GM12874 (cell line): ENCODE results near the gene TJP3.

ENCODE experiments used
- CTCF ChIP-seq: IDR thresholded peaks from 2 replicates; pipeline ENCODE4 v1.5.1; 2011; ENCODE audit warnings: low read depth, mild to moderate bottlenecking, control low read depth, low read length, moderate library complexity; ENCODE audit not compliant: insufficient read depth

Gene TJP3

GRCh38 chr19:3768015-3768747 lies 60.0 kb downstream of the TJP3 start:
- TF ChIP-seq CTCF: no peak

GRCh38 chr19:3768748-3769099 lies 60.5 kb downstream of the TJP3 start:
- no peak for TF ChIP-seq CTCF

DNA sequence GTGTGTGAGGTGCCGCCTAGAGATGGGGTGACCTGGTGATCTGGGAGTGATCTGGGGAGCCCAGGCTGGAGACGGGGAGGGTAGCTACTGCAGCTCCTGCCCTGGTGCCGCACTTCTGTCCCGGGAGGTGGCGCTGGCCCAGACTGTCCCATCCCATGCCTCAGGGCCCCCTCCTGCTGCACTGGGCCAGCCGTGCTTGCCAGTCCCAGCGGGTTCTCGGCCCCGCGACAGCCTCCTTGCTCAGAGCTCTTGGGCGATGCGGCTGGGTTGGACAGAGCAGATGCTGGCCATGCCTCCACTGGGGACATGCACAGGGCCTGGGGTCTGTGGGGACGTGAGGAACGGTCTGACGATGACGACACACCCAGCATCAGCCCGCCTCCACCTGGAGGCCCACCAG lies 61.3 kb downstream of the TJP3 start:
- TF ChIP-seq CTCF: no peak

- no peak for TF ChIP-seq CTCF
These were observed 62.2 kb downstream of the TJP3 start for GRCh38 chr19:3770136-3770999.

- TF ChIP-seq CTCF: no peak
These were observed 63.1 kb downstream of the TJP3 start for GRCh38 chr19:3771000-3771905.

DNA sequence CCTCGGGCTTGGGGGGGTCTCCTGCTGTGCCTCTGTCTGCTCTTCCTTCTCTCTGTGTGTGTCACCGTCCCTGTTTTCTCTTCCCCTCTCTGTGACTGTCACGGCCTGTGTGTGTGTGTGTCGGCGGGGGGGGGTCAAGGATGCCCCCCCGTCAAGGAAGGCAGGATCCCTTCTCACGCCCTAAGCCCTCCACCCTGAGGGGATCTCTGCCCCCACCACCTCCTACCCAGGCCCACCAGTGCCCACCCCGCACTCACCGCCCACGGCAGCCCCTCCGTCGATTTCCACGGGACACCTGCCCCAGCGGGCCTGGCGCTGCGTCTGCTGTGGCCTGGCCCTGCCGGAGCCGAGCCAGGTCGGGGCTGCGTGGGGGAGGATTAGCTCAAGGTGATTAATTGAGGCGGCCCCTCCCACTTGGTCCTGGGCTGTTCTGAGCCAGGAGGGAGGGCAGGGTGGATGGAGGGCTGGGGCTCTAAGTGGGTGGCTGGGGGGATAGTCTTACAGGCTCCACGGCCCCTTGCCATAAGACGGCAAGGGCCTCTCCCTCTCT lies 63.8 kb downstream of the TJP3 start, which contains the start of gene RAX2:
Gene RAX2 (minus strand): TSS at position 323 of the 550 bp plus-strand sequence. CDS start 486 bp downstream, outside the sequence.
- TF ChIP-seq CTCF: no peak
